Neural cell (in vitro differentiated cells): ENCODE data around the gene SH3RF3.

Experiments
- EP300 ChIP-seq: fragments of 450-650 bp; conservative IDR thresholded peaks from 2 replicates; pipeline ENCODE4 v1.6.1; 2014; ENCODE audit warnings: antibody characterized with exemption, mild to moderate bottlenecking, moderate library complexity; ENCODE audit not compliant: poor library complexity, severe bottlenecking
- TF ChIP-seq, protein P1 (sequence below): fragments of 450-650 bp; IDR thresholded peaks from 2 replicates; pipeline ENCODE4 v1.5.1; 2014; ENCODE audit warnings: antibody characterized with exemption, mild to moderate bottlenecking, moderate library complexity; ENCODE audit not compliant: poor library complexity, severe bottlenecking

GRCh38 chr2:109195193-109196045, 66.4 kb downstream of the SH3RF3 start:
- TF ChIP-seq EP300, result no peak
- TF ChIP-seq, protein P1, sequence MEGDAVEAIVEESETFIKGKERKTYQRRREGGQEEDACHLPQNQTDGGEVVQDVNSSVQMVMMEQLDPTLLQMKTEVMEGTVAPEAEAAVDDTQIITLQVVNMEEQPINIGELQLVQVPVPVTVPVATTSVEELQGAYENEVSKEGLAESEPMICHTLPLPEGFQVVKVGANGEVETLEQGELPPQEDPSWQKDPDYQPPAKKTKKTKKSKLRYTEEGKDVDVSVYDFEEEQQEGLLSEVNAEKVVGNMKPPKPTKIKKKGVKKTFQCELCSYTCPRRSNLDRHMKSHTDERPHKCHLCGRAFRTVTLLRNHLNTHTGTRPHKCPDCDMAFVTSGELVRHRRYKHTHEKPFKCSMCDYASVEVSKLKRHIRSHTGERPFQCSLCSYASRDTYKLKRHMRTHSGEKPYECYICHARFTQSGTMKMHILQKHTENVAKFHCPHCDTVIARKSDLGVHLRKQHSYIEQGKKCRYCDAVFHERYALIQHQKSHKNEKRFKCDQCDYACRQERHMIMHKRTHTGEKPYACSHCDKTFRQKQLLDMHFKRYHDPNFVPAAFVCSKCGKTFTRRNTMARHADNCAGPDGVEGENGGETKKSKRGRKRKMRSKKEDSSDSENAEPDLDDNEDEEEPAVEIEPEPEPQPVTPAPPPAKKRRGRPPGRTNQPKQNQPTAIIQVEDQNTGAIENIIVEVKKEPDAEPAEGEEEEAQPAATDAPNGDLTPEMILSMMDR, result no peak
